Measurements from ENCODE around the gene RASGRP2. TPM values are rescaled to one million over a fixed set of nuclear protein-coding genes. Genes with fewer than 3 reads are reported as not detected.

The RASGRP2 gene
- total RNA-seq, 6 donors from 2014 or later: 20.5 to 80.7 (median 33.9) TPM

- peaks cover 0 to 6% (median 2%) of the 10 kb centered on the region in 4 donors for H3K27me3 ChIP-seq
- no peaks in the 10 kb centered on the region for H3K9me3 ChIP-seq
- peak; percentile 84 to 97 for DNase-seq
- peak within 1 kb of the TSS in 3 of 4 donors; percentile 18 to 79 (median 75) for H3K27ac ChIP-seq
- no peak for TF ChIP-seq EP300 (IDR thresholded peaks at IDR 0.05)
- peak; percentile 86 to 98 (median 92) for TF ChIP-seq CTCF (IDR thresholded peaks at IDR 0.05)
- peaks cover 6 to 12% (median 8%) of the 10 kb centered on the region in 4 donors for H3K4me1 ChIP-seq
- peak within 1 kb of the TSS; percentile 63 to 83 (median 74) for H3K4me3 ChIP-seq
- WGBS, 2 donors: 17% methylated on average over 4 of the region's 66 CpGs; no CpG with 5 or more reads in 1 of the 2 donors
- peaks cover 0 to 6% (median 0%) of the 10 kb centered on the region in 4 donors for H3K36me3 ChIP-seq
- ATAC-seq (ENCODE audit: low FRiP score in 2 of 2): peak; percentile 83 to 96
Measured at GRCh38 chr11:64723117-64723906, 20.6 kb downstream of the RASGRP2 start, which contains the start of gene NRXN2. Gene NRXN2 (minus strand): TSS chr11:64723197. CDS start chr11:64713699, 9,498 bp downstream.

- 17 to 21% methylated on average over 15 to 20 of the region's 36 CpGs for WGBS, 2 donors
Measured at GRCh38 chr11:64722141-64723065, 21.5 kb downstream of the RASGRP2 start.

GRCh38 chr11:64721359-64721699, 22.6 kb downstream of the RASGRP2 start:
- H3K27me3 ChIP-seq: peaks cover 0 to 16% (median 4%) of the 10 kb centered on the region in 4 donors
- no peak overlapping the region for H3K27ac ChIP-seq
- no peak overlapping the region for H3K4me3 ChIP-seq
- H3K4me1 ChIP-seq: peaks cover 6 to 12% (median 7%) of the 10 kb centered on the region in 4 donors
- DNase-seq: no peak
- 77% methylated on average over 3 of the region's 3 CpGs; no CpG with 5 or more reads in 1 of the 2 donors for WGBS, 2 donors
- no peak for TF ChIP-seq CTCF (IDR thresholded peaks at IDR 0.05)
- TF ChIP-seq EP300 (IDR thresholded peaks at IDR 0.05): no peak
- TF ChIP-seq POLR2A (IDR thresholded peaks at IDR 0.05): no peak
- no peak for TF ChIP-seq POLR2AphosphoS5 (IDR thresholded peaks at IDR 0.05)
- no peak for ATAC-seq (ENCODE audit: low FRiP score in 2 of 2)
- H3K36me3 ChIP-seq: no peaks in the 10 kb centered on the region
- H3K9me3 ChIP-seq: no peaks in the 10 kb centered on the region

More at GRCh38 chr11:64722141-64723065, 21.5 kb downstream of the RASGRP2 start:
- ATAC-seq (ENCODE audit: low FRiP score in 2 of 2) (no peak), DNase-seq (peak in 1 of 2 donors; percentile 74)
- peak overlapping the region in 2 of 4 donors; percentile 69 to 83 for H3K4me3 ChIP-seq
- H3K9me3 ChIP-seq: no peaks in the 10 kb centered on the region
- H3K36me3 ChIP-seq: peaks cover 0 to 3% (median 0%) of the 10 kb centered on the region in 4 donors
- H3K27me3 ChIP-seq: peaks cover 0 to 6% (median 2%) of the 10 kb centered on the region in 4 donors
- H3K4me1 ChIP-seq: peaks cover 6 to 12% (median 8%) of the 10 kb centered on the region in 4 donors
- no peak overlapping the region for H3K27ac ChIP-seq
- TF ChIP-seq CTCF (IDR thresholded peaks at IDR 0.05) (no peak), POLR2A (IDR thresholded peaks at IDR 0.05) (no peak), POLR2AphosphoS5 (IDR thresholded peaks at IDR 0.05) (no peak), EP300 (IDR thresholded peaks at IDR 0.05) (no peak)

- TF ChIP-seq POLR2AphosphoS5 (IDR thresholded peaks at IDR 0.05) (no peak), EP300 (IDR thresholded peaks at IDR 0.05) (no peak), POLR2A (IDR thresholded peaks at IDR 0.05) (no peak), CTCF (IDR thresholded peaks at IDR 0.05) (no peak)
- ATAC-seq (ENCODE audit: low FRiP score in 2 of 2) (no peak), DNase-seq (peak in 1 of 2 donors; percentile 52)
- H3K4me3 ChIP-seq: no peak overlapping the region
- H3K9me3 ChIP-seq: no peaks in the 10 kb centered on the region
- WGBS, 2 donors: 72 to 80% methylated on average over 10 to 12 of the region's 12 CpGs
- no peak overlapping the region for H3K27ac ChIP-seq
- H3K4me1 ChIP-seq: peaks cover 6 to 12% (median 7%) of the 10 kb centered on the region in 4 donors
- no peaks in the 10 kb centered on the region for H3K36me3 ChIP-seq
- H3K27me3 ChIP-seq: peaks cover 0 to 16% (median 5%) of the 10 kb centered on the region in 4 donors
Measured at GRCh38 chr11:64720640-64721358, 23.1 kb downstream of the RASGRP2 start.

Data from upper lobe of left lung (tissue), 6 donors.